ENCODE data around the gene RHBDL1. TPM values are rescaled to one million over a fixed set of nuclear protein-coding genes. Genes with fewer than 3 reads are reported as not detected.
A peak's percentile ranks its signal among the peaks of the same experiment; 100 is the strongest.

Gene RHBDL1
- total RNA-seq, 1 donor from 2014 or later, result under 0.01 TPM

DNA sequence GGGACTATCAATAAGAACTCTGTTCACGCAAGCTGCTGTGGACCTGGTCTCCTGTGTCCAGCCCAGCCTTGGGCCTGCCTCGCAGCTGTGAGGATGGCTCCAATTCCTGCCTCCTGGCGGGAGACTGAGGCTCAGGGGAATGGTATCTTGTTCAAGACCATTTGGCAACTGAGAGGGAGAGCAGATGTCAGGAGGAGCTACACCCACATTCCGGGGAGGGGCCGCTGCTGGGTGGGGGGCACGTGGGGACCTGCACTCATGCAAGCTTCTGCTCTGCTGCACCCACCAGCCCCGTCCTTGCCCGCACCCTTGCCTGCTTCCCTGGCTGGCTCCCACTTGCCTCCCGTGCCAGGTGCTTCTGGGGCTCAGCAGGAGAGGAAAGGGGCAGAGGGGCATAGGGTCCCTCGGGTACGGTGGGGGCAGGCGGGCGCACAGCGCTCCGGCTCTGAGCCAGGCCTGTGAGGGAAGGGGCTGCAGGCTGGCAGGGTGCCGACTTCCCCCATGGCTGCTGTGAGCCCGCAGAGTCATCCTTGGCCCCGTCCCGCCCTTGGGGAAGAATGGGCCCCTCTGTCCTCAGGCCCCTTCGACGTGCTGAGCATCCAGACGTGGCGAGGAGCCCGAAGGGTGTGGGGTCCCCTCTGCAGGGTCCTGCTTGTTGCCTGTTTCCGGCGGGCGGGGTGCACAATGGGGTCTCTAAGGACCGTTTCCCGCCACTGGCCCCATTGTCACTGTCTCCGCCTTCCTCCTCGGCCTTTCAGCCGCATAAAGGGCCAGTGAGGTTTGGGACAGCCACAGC lies 42.2 kb downstream of the RHBDL1 start:
- no peak for DNase-seq (ENCODE audit: low read depth in 2 of 2)

DNA sequence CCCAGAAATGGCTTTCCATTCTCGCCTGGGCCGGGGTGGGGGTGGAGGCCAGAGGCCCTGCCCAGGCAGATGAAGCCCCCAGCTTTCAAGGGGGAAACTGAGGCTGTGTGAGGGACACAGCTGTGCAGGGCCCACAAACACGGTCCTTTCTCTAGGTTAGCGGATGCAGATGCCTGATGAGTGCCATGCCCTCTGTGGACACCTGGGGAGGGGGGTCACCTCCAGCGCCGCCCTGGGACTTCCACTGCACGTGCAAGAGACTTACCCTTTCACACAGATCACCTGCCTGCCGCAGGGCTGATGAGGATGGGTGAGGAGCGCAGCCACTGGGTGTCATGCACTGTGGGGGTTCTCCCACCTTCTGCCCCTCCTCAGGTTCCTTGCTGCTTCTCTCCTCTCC lies 42.9 kb downstream of the RHBDL1 start:
- DNase-seq (ENCODE audit: low read depth in 2 of 2), result no peak

DNA sequence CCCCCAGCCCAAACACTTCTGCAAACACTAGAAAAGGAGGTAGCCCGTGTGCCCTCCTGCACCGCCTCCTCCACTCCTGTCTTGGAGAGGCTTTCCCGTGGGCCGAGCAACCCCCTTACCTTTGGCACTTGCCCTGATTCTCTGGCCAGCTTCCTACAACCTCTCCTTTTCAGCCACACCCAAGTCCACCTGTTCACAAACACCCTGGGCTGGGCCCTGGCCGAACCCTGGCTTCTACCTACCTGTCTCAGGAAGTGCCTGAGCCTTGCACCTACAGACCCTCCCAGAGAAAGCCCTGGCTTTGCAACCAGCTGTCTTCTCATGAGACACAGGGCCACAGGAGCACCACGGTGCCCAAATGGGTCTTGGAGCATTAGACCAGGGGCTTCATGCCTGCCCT lies 43.5 kb downstream of the RHBDL1 start:
- no peak for DNase-seq (ENCODE audit: low read depth in 2 of 2)

DNA sequence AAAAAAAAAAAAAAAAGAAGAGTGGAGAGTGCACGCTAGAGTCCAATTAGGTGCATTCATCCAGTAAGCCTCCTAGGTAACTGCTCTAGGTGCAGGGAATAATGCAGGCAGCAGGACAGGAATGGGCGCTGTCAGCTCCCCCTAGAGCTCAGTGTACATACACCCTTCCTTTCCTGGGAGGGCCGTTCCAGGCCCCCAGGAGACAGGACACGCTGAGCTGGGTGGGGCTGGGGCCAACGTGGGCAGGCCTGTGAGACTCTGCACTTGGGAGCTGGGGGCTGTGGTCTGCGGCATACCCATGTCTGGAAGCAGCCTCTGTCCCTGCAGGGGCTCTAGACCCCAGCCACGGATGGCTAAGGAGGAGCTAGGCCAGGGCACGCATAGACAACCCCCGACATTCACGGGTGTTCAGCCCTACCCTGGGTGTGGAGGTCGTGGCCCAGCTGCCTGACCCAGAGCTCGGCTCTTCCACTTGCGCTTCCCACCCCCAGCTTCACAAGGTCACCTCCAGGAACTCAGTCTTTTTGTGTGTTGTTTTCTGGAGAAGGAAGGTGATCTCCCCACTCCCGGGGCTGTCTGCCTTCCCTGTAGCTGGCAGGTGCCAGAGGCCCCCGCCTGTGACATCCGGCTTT lies 44.5 kb downstream of the RHBDL1 start:
- no peak for DNase-seq (ENCODE audit: low read depth in 2 of 2)

DNA sequence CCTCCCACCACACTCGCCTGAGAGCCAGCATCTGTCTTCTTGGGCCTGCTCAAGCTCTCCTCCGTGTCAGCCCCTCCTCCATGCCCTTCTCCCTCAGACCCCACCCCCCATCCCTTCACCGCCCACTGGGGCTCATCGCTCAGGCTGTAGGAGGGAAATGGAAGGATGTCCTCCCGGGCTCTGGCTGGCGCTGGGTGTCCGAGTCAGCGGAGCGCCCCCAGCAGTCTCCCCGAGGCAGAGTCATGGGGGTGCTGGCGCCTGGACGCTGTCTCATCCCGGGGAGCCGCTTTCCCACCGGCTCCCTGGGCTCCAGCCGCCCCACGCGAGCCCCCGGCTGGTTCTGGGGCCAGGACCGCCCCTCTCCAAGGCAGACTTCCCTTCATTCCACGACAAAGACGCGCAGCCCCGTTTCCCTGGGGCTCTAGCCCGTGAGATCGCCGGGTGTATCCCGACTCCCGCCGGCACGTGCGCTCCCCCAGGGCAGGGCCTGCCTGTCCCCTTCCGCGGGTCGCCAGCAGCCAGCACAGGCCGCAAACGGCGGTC lies 45.0 kb downstream of the RHBDL1 start:
- peak in 1 of 2 donors; percentile 45 for DNase-seq (ENCODE audit: low read depth in 2 of 2)

DNA sequence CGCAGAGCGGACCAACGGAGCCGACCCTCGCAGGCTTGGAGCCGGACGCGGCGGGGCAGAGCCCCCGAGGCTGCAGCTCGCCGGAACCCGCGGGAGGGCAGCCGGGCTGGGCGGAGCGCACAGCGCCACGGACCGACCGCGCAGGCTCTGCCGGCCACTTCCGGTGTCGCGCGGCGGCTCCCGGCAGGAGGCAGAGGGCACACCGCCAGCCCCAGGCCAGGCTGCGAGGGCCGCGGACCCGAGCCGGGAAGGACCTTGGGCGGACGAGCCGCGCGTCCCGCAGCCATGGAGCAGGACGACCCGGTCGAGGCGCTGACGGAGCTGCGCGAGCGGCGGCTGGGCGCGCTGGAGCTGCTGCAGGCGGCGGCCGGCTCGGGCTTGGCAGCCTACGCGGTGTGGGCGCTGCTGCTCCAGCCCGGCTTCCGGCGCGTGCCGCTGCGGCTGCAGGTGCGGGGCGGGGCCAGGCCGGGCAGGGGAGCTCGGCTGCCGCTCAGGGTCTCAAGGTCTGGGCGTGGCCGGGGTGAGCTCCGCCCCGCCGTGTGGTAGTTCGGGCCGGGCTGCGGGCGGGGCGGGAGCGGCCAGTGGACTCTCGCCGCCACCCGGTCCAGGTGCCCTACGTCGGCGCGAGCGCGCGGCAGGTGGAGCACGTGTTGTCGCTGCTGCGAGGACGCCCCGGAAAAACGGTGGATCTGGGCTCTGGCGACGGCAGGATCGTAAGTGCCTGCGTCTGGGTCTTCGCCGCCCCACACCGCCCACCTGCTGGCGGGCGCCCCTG lies 45.7 kb downstream of the RHBDL1 start, which contains the start of gene ANTKMT:
ANTKMT (plus strand) TSS at position 157 of the 775 bp plus-strand sequence; CDS start at position 286, 129 bp downstream.
- DNase-seq (ENCODE audit: low read depth in 2 of 2), result peak; percentile 70 to 73

DNA sequence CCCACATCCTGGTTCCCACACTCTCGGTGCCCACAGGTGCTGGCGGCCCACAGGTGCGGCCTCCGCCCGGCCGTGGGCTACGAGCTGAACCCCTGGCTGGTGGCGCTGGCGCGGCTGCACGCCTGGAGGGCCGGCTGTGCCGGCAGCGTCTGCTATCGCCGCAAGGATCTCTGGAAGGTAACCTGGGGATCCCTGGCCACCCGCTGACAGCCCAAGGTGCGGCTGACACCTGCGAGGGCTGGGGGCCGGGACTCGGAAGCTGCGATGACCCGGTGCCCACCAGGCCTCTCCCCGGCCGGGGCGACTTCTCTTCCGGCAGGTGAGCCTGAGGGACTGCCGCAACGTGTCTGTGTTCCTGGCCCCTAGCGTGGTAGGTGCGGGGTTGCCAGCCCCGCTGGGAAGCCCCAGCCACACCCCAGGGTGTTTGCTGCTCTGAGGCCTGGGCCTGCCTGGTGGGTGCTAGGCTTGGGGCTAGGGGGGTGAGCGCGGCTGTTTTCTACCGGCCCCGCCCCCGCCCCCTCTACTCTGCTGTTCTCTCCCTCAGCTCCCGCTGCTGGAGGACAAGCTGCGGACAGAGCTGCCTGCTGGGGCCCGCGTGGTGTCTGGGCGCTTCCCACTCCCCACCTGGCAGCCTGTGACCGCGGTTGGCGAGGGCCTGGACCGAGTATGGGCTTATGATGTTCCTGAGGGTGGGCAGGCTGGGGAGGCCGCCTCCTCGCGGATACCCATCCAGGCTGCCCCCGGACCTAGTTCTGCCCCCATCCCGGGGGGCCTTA lies 46.5 kb downstream of the RHBDL1 start:
- no peak for DNase-seq (ENCODE audit: low read depth in 2 of 2)

DNA sequence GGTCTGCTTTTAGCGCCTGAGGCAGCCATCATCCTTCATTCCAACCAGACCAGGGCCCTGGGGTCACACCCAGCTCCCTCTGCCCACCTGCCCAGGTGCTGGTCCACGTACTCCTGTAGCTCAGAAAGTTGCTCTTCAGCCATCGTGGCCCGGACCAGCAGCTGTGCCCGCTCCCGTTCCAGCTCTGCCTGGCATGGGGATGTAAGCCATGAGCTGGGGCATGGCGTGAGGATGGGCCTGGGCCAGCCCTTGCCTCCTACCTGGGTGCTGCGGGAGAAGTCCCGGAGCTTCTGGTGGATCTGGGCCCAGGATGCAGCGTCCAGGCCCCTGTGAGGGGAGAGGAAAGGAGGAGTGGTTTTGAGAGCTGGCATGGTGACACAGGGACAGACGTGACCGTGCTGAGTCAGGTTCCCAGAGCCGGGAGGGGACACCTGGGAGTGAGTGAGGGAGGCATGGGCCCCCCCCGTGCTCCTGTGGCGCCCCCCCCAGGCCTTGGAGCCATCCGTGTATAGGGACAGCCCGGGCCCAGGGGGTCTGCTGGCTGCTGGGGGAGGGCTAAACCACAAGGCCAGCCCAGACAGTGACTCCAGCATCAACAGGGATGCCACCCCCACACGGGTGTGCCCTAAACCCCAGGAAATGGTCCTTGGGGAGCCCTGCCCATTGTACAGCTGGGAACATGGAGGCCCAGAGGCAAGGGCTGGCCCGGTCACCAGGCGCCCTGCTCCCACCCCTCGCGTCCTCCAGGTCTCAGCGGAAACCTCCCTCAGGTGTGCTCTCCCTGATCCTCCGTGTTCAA lies 47.6 kb downstream of the RHBDL1 start:
- DNase-seq (ENCODE audit: low read depth in 2 of 2), result no peak

DNA sequence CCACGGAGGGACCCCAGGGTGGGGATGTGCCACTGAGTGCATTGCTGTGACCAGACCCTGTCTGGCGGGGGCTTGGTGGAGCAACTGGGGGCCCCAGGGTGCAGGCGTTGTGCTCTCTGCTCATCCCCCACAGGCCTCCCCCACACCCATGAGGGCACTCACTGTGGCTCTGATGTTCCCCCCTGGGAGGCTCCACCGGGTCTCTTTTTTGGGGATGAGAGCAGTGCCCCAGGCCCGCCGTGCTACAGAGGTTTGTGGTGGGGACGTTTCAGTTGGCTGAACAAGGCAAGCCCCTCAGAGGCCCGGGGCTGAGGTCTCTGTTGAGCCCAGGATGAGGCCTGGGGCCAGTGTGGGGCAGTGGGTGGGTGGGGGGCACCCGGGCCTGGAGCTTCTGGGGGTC lies 48.2 kb downstream of the RHBDL1 start:
- no peak for DNase-seq (ENCODE audit: low read depth in 2 of 2)

DNA sequence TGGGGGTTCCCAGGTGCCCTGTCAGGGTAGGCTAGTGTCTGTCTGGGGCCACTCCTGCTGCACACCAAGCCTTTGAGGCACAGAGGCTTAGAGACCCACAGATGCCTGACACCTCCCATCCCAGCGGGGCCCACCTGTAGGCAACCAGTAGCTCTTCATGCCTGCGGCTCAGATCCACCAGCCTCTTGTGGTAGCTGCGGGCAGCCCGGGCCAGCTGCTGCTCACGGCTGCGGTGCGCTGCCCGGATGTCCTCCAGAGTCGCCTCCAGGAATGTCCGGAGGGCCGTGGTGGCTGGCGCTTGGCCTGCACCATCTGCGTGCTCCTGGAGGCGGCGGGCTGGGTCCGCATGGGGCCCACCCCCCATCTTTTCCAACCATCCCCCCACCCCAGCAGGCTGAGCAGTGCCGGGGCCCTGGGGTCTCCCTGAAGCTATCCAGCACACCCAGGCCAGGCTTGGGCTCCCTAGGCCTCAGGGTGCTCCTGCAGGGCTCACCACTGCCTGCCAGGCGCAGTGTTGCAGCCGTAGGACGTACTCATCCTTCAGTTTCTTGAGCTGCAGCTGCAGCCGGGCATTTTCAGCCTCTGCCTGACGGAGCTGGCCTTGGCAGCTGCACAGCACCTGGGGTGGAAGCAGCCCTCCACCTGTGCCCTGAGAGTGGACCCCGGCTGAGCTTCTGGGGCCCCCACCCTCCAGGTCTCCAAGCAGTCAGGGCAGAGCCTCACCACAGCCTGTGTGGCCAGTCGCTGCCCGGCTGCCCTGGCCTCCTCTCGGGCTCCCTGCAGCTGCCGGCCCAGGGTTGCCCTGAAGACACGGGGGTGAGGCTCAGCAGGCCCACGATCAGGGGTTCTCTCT lies 48.9 kb downstream of the RHBDL1 start:
- no peak for DNase-seq (ENCODE audit: low read depth in 2 of 2)

DNA sequence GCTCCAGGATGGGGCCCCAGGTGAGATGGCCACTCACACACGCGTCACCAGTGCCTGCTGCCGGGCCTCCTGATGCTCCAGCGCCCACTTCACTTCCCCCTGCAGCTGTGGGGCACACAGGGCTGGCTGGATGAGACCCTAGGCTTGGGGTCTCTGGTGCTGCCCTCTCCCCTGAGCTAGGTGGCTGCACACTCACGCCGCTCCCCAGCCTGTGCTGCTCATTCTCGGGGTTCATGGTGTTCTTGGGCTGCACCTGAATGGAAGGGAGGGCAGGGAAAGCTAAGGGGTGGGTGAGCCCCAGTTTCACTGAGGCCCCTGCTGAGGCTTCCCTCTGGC lies 49.5 kb downstream of the RHBDL1 start:
- no peak for DNase-seq (ENCODE audit: low read depth in 2 of 2)

DNA sequence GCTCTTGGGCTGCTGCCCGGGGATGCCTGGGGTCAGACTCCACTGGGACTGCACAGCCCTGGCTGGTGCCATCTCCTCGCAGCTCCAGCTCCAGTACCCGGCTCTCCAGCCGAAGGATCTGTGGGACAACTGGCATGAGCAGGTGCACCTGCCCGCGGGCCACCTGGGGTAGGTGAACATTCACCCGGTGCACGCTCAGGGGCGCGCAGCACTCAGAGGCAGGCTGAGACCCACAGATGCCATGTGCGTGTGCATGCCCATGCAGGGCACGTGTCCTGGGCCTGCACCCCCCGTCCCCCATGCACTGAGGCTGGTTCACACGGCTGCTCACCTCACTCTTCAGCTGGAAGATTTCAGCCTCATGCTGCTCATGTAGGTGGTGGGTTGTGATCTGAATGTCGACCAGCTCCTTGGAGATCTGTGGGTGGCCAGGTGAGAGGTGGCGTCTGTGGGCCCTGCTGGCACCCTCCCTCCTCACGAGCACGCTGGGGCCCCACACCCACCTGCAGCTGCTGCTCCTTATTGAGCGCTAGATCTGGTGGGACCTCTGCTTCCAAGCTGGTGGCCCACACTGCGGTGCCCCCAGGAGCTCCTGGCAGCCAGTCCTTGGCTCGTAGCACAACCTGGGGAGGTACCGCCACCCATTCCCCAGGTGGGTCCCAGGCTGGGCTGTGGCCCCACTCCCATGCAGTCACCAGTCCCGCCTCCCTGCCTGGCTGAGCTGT lies 50.2 kb downstream of the RHBDL1 start:
- DNase-seq (ENCODE audit: low read depth in 2 of 2), result no peak

DNA sequence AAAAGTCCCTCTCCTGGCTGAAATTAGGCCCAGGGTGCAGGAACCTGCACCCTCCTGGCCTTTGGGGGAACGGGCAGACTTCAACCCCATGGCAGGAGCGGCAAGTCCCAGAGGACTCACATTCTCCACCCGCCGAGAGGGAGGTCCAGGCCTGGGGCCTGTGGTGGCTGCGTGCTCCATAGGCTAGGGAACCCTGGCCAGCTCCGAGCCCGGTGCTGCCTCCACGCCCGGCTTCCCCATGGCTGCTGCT lies 50.6 kb downstream of the RHBDL1 start:
- no peak for DNase-seq (ENCODE audit: low read depth in 2 of 2)

DNA sequence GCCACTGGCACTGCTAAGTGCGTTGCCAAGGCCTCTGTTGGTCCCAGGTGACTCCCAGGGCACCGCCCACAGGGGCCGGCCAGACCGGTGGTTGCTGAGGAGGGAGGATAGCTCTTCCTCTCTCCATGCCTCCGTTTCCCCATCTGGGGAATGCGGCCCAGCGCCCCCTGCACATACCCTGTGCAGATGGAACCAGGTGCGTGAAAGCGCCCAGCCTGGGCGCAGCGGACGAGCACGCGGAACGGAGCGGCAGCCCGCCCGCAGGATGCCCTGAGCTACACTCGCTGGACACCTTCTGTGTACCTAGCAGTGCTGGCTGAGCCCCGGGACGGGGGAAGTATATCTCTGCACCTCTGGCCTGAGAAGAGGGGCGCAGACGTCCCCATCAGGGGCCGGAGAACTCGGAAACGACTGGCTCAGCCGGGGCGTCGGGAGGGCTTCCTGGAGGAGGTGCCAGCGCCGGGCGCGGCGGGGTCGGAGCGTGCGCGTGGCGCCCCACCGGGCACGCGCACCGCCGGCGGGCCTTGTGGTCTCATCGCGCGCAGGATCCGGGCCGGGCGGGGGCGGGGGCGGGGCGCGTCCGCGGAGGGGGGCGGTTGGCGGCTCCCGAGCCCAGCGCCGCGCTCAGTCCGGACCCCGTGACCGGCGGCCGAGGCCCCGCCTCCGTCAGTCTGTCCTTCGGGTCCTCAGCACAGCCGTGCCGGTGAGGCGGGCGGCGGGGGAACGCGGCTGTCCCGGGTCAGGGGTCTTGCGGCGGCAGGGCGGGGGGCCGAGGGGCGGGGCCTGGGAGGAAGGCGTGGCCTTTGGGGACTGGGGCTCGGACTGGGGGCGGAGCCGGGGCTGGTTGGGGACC lies 51.2 kb downstream of the RHBDL1 start, which contains the start of the genes CCDC78 and HAGHL:
CCDC78 (minus strand) TSS at position 6 of the 853 bp plus-strand sequence. CDS start 76 bp downstream, outside the sequence.
HAGHL (plus strand) TSS at position 669 of the 853 bp plus-strand sequence. CDS start 404 bp downstream, outside the sequence.
- DNase-seq (ENCODE audit: low read depth in 2 of 2), result peak; percentile 30 to 56

DNA sequence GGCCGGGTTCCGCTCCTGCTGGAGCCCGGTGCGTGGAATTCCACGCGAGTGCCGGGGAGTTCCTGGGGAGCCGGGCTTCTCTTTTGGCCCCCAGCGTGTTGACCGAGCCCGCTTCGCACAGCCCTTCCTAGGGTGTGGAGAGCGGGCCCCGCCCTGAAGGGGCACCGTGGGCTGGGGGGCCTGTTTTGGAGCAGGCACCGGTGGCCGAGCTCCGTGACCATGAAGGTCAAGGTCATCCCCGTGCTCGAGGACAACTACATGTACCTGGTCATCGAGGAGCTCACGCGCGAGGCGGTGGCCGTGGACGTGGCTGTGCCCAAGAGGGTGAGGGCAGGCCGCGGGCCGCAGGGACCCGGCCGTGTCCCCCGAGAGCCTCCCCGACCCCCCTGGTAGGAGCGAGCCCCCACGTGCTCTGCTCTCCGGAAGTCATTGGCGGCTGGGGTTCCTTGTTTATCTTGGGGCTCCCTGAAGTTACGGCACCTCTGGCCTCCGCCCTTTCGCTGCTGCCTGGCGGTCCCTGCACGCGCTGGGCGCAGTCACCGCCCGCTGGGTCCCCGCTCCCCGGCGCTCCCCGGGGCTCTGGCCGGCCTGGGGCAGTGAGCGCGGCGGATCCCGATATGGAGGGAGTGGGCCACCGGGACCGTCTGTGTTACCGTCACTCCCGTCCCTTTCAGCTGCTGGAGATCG lies 52.0 kb downstream of the RHBDL1 start:
- no peak for DNase-seq (ENCODE audit: low read depth in 2 of 2)

All from lung microvascular endothelial cell (primary cell).